Omental fat pad (tissue), 4 donors: ENCODE measurements around the gene SLC11A1. TPM values are rescaled to one million over a fixed set of nuclear protein-coding genes. Genes with fewer than 3 reads are reported as not detected.

Experiments
- ATAC-seq: fragments of 150-250 bp; one replicate; pipeline ENCODE4 v1.9.1; 2016; ENCODE audit warnings: mild to moderate bottlenecking, moderate library complexity; ENCODE audit not compliant: low FRiP score
- DNase-seq: peaks from one replicate; pipeline ENCODE4 v3.0.0-alpha.2; 2019; ENCODE audit warnings: low spot score
- total RNA-seq, 4 donors: library from RNA; depleted of rRNA; stranded (reverse); fragments of >200 nt; gene quantifications; one replicate each; pipeline ENCODE4 v1.1.0, GENCODE V29; 2016
- TF ChIP-seq, protein P1 (sequence below), 3 donors: fragments of 450-650 bp; IDR thresholded peaks; one replicate each; pipeline ENCODE4 v1.5.1; 2016 to 2017; ENCODE audit warnings: antibody characterized with exemption in 3 of 3, mild to moderate bottlenecking in 3 of 3, moderate library complexity in 2 of 3

SLC11A1 gene
- total RNA-seq, 4 donors from 2014 or later, result 40.0 to 218 (median 127) TPM

DNA sequence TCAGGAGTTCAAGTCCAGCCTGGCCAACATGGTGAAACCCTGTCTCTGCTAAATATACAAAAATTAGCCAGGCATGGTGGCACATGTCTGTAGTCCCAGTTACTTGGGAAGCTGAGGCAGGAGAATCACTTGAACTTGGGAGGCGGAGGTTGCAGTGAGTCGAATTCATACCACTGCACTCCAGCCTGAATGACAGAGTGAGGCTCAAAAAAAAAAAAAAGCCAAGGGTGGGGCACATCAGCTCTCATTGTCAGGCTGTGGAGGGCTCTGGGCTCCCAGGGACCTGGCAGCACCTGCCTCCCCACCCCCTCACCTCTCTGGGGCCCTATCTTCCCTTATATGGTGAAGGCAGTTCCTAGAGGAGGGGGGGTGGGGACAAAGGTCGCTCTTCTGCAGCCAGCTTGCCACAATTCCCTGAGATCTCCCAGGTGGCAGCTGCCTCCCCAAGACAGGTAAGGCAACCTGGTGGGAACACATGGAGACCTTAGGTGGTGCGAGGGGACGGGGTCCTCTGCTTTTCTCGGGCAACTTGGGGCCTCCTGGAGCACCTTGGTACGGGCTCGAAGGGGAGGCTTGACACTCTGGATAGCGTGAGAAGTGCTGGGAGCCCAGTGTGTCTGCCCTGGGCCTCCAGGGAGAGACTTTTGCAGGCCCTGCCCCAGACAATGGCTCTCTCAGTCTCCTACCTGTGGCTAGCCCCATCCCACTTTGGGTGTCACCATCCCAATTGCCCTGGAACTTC, 36.8 kb downstream of the SLC11A1 start, which contains the start of gene VIL1:
Gene VIL1, plus strand, starts transcription at position 407 of the 742 bp plus-strand sequence. CDS start 4,656 bp downstream, outside the sequence.
- TF ChIP-seq, protein P1, sequence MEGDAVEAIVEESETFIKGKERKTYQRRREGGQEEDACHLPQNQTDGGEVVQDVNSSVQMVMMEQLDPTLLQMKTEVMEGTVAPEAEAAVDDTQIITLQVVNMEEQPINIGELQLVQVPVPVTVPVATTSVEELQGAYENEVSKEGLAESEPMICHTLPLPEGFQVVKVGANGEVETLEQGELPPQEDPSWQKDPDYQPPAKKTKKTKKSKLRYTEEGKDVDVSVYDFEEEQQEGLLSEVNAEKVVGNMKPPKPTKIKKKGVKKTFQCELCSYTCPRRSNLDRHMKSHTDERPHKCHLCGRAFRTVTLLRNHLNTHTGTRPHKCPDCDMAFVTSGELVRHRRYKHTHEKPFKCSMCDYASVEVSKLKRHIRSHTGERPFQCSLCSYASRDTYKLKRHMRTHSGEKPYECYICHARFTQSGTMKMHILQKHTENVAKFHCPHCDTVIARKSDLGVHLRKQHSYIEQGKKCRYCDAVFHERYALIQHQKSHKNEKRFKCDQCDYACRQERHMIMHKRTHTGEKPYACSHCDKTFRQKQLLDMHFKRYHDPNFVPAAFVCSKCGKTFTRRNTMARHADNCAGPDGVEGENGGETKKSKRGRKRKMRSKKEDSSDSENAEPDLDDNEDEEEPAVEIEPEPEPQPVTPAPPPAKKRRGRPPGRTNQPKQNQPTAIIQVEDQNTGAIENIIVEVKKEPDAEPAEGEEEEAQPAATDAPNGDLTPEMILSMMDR (IDR thresholded peaks at IDR 0.05), result no peak
- no peak for DNase-seq
- no peak for ATAC-seq

DNA sequence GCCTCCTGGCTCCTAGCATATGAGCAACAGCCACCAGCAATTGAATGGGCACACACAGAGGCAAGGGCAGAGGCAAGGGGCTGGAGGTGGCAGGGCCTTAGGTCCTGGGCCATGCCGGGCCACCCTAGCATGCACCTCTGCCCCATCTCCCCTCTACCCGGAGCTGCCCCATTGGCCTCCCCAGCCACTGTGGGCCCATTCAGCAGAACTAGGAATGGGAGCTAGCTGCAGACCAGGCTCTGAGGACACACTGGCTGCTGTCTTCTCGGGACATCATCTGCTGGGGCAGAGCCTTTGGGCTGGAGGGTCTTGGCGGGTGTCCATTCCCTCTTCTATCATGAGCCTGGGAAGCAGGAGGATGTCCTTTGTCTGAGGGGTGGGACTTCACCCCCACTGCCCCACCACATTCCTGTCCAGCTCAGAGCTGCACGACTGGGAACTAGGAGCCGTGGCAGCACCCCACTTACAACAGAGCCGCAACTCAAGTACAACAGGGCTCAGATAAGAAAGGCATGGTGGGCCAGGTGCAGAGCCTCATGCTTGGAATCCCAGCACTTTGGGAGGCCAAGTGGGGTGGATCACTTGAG, 37.6 kb downstream of the SLC11A1 start:
- TF ChIP-seq, protein P1 (IDR thresholded peaks at IDR 0.05), result no peak
- DNase-seq (no peak), ATAC-seq (no peak)

DNA sequence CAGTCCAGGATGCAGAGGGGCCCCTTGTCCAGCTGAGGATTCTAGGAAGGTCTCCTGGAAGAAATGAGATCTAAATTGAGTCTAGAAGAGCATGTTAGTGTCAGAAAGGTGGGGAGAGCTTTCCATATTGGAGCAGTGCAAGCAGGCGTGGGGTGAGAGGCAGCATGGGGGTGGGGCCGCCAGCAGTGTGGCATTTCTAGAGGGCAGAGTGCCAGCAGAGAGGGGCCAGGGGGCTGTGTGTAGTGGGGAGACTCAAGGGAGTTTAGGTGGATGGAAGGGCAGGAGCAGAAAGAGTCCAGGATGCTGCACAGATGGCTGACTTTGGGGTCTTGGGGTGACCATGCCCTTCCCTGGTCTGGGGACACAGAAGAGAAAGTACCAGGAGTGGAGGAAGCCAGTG, 39.0 kb downstream of the SLC11A1 start:
- TF ChIP-seq, protein P1 (IDR thresholded peaks at IDR 0.05), result no peak
- ATAC-seq, result no peak
- no peak for DNase-seq

DNA sequence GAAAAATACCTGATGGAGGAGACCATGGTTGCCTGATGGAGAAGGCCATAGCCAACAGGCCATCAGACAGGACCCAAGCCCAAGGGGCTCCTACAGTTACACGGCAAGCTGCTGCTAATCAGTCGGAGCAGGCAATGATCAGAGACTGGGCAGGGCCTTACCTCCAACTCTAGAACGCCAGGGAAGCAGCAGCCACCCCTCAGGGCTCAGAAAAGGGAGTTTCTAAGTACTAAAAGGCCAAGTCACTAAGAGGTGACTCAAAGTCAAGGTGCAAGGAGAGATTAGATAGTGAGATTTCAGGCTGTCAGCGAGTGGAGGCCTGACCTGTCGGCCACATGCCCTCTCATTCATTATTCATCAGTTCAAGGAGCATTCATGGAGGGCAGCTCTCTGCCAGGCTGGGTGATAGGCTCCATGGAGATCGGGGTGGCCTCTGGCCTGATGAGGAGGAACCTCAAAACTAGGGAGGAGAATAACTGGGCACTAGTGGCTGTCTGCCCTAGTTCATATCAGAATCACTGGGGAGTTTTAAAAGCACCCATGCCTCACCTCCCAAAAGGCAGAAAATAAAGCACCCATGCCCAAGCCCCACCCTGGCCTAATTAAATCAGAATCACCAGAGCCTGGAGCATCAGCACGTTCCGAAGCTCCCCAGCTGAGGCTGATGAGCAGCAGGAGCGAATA, 40.5 kb downstream of the SLC11A1 start:
- TF ChIP-seq, protein P1 (IDR thresholded peaks at IDR 0.05), result no peak
- DNase-seq (no peak), ATAC-seq (no peak)

DNA sequence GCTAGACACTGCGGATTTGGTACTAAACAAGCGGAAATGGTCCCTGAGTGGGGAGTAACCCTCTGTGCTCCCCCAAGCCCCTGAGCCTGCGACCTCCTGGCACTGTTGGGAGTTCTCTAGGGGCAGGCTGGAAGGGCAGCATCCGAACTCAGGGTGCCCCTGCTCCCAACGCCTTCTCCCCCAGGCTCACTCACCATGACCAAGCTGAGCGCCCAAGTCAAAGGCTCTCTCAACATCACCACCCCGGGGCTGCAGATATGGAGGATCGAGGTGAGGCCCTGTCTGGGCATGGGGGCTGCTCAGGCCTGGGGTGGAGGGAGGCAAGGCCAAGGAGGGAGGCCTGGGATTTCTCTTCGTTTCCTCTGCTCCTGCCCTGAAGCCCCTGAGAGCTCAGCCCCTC, 41.5 kb downstream of the SLC11A1 start:
- TF ChIP-seq, protein P1 (IDR thresholded peaks at IDR 0.05), result no peak
- DNase-seq (no peak), ATAC-seq (no peak)

DNA sequence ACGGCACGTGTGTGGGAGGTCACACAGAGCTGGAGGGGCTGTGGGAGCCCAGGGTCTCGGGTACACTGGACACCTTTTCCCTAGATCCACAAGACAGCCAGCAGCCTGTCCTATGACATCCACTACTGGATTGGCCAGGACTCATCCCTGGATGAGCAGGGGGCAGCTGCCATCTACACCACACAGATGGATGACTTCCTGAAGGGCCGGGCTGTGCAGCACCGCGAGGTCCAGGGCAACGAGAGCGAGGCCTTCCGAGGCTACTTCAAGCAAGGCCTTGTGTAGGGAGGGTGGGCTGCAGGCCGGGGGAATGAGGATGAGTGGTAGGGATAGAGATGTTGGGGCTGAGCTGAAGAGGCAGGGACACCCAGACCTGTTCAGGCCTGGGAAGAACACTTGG, 43.5 kb downstream of the SLC11A1 start:
- no peak for ATAC-seq

More for the DNA sequence above, 43.5 kb downstream of the SLC11A1 start:
- DNase-seq, result no peak
- TF ChIP-seq, protein P1 (IDR thresholded peaks at IDR 0.05), result no peak
